IgD-negative memory B cell (primary cell): ENCODE measurements around the gene BBS7. TPM values are rescaled to one million over a fixed set of nuclear protein-coding genes. Genes with fewer than 3 reads are reported as not detected.

Source experiments
- polyA plus RNA-seq: library from polyadenylated mRNA; unstranded; fragments of 300-500 nt; fragmentation: Illumina TruSeq; gene quantifications from one replicate; pipeline ENCODE4 v1.2.3, GENCODE V29; 2021

The BBS7 gene
- polyA plus RNA-seq, 1 donor from 2014 or later = 4.3 TPM

Other genes starting within 250 kb of the BBS7 start
- 170 TPM for gene ANXA5, start 173.5 kb downstream of the BBS7 start, polyA plus RNA-seq
- gene SMIM43, start 105.3 kb downstream of the BBS7 start, polyA plus RNA-seq = not detected
- gene EXOSC9, start 69.2 kb downstream of the BBS7 start, polyA plus RNA-seq = 30.5 TPM
- 0.24 TPM for gene CCNA2, start 46.6 kb downstream of the BBS7 start, polyA plus RNA-seq
- gene TRPC3, start 81.6 kb upstream of the BBS7 start, polyA plus RNA-seq = not detected